Measurements from ENCODE around the gene ROR1. TPM values are rescaled to one million over a fixed set of nuclear protein-coding genes. Genes with fewer than 3 reads are reported as not detected.

The ROR1 gene
- polyA plus RNA-seq, 1 experiment, result 7.1 TPM

- H3K27me3 ChIP-seq (ENCODE audit: control insufficient read depth, insufficient read depth, low read length), result peaks cover under 1% of the 10 kb centered on the region
- no peak overlapping the region for H3K4me3 ChIP-seq (ENCODE audit: low read depth, low read length)
- ChIA-PET POLR2A (no interaction called here), CTCF (no interaction called here)
- no peak overlapping the region for H3K27ac ChIP-seq (ENCODE audit: low read depth, low read length)
- TF ChIP-seq, protein P1, sequence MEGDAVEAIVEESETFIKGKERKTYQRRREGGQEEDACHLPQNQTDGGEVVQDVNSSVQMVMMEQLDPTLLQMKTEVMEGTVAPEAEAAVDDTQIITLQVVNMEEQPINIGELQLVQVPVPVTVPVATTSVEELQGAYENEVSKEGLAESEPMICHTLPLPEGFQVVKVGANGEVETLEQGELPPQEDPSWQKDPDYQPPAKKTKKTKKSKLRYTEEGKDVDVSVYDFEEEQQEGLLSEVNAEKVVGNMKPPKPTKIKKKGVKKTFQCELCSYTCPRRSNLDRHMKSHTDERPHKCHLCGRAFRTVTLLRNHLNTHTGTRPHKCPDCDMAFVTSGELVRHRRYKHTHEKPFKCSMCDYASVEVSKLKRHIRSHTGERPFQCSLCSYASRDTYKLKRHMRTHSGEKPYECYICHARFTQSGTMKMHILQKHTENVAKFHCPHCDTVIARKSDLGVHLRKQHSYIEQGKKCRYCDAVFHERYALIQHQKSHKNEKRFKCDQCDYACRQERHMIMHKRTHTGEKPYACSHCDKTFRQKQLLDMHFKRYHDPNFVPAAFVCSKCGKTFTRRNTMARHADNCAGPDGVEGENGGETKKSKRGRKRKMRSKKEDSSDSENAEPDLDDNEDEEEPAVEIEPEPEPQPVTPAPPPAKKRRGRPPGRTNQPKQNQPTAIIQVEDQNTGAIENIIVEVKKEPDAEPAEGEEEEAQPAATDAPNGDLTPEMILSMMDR (IDR thresholded peaks at IDR 0.05; ENCODE audit: low read depth, low read length), result no peak
- no peaks in the 10 kb centered on the region for H3K9me3 ChIP-seq (ENCODE audit: control insufficient read depth, insufficient read depth, low read length)
- no peak for DNase-seq (ENCODE audit: low read depth, low spot score)
Measured at GRCh38 chr1:64107118-64107519, 333.3 kb downstream of the ROR1 start.

DNA sequence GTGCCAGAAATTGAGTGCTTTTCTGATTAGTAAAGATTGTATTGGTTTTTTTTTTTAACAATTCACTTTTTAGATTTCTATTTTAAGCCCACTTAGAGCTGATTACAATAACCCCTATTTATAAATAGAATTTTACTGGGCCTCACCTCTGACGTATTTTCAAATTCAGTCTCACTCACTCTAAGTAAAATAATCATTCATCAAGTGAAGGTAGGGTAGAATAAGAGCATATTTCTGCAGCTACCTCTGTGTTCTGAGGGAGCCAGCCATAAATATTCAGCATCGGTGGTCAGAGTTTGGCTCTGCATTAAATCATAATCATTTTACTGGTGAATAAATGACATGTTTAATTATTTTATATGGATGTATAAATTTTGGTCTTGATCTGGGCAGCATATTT lies 333.8 kb downstream of the ROR1 start:
- CTCF ChIA-PET, result interaction anchor here (1.4 kb wide), 1 partner anchor 28 kb away, joined by 4 read pairs; no protein-coding TSS in a partner anchor
- POLR2A ChIA-PET, result no interaction called here
- Histone ChIP-seq H3K27ac (ENCODE audit: low read depth, low read length) (no peak overlapping the region), H3K27me3 (ENCODE audit: control insufficient read depth, insufficient read depth, low read length) (no peaks in the 10 kb centered on the region), H3K4me3 (ENCODE audit: low read depth, low read length) (no peak overlapping the region), H3K9me3 (ENCODE audit: control insufficient read depth, insufficient read depth, low read length) (no peaks in the 10 kb centered on the region)
- no peak for DNase-seq (ENCODE audit: low read depth, low spot score)
- TF ChIP-seq, protein P1 (IDR thresholded peaks at IDR 0.05; ENCODE audit: low read depth, low read length), result no peak

- ChIA-PET POLR2A (interaction anchor here (0.6 kb wide), 1 partner anchor 27 kb away, joined by 5 read pairs; no protein-coding TSS in a partner anchor), CTCF (interaction anchor here (2.0 kb wide), 1 partner anchor 27 kb away, joined by 13 read pairs; no protein-coding TSS in a partner anchor)
- H3K4me3 ChIP-seq (ENCODE audit: low read depth, low read length), result no peak overlapping the region
- H3K27me3 ChIP-seq (ENCODE audit: control insufficient read depth, insufficient read depth, low read length), result no peaks in the 10 kb centered on the region
- TF ChIP-seq, protein P1 (IDR thresholded peaks at IDR 0.05; ENCODE audit: low read depth, low read length), result no peak
- H3K9me3 ChIP-seq (ENCODE audit: control insufficient read depth, insufficient read depth, low read length), result no peaks in the 10 kb centered on the region
- DNase-seq (ENCODE audit: low read depth, low spot score), result no peak
- H3K27ac ChIP-seq (ENCODE audit: low read depth, low read length), result no peak overlapping the region
Measured at GRCh38 chr1:64110924-64111777, 337.3 kb downstream of the ROR1 start.

DNA sequence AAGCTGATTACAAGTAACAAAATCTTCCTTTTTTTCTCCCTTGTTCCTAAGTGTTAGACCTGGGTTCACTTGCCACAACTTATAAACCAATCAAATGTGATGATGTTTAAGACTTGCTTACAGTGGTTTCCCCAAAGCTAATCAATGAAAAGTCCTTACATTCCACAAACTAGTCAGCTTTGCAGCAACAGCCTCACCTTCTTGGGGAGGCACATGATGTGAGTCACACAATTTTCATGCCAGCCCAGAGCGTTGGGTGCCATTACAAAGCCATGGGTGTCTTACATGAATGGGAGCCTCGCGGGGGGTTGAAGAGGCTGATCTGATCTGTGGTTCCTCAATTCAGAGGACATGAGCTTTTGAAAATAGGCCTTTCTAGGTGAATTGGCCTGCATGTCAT lies 338.0 kb downstream of the ROR1 start:
- no peak overlapping the region for H3K4me3 ChIP-seq (ENCODE audit: low read depth, low read length)
- no peaks in the 10 kb centered on the region for H3K27me3 ChIP-seq (ENCODE audit: control insufficient read depth, insufficient read depth, low read length)
- no peak for DNase-seq (ENCODE audit: low read depth, low spot score)
- TF ChIP-seq, protein P1 (IDR thresholded peaks at IDR 0.05; ENCODE audit: low read depth, low read length), result no peak
- ChIA-PET CTCF (interaction anchor here (2.0 kb wide), 1 partner anchor 26 kb away, joined by 13 read pairs; no protein-coding TSS in a partner anchor), POLR2A (no interaction called here)
- no peaks in the 10 kb centered on the region for H3K9me3 ChIP-seq (ENCODE audit: control insufficient read depth, insufficient read depth, low read length)
- H3K27ac ChIP-seq (ENCODE audit: low read depth, low read length), result no peak overlapping the region

GRCh38 chr1:64112281-64112680 lies 338.5 kb downstream of the ROR1 start:
- TF ChIP-seq, protein P1 (IDR thresholded peaks at IDR 0.05; ENCODE audit: low read depth, low read length), result no peak
- CTCF ChIA-PET, result interaction anchor here (2.0 kb wide), 1 partner anchor 25 kb away, joined by 13 read pairs; no protein-coding TSS in a partner anchor
- no peak overlapping the region for H3K4me3 ChIP-seq (ENCODE audit: low read depth, low read length)
- no peaks in the 10 kb centered on the region for H3K9me3 ChIP-seq (ENCODE audit: control insufficient read depth, insufficient read depth, low read length)
- no peak for DNase-seq (ENCODE audit: low read depth, low spot score)
- no peak overlapping the region for H3K27ac ChIP-seq (ENCODE audit: low read depth, low read length)
- H3K27me3 ChIP-seq (ENCODE audit: control insufficient read depth, insufficient read depth, low read length), result no peaks in the 10 kb centered on the region
- POLR2A ChIA-PET, result no interaction called here
